B cell (primary cell): ENCODE results near the gene SH3TC1. TPM values are rescaled to one million over a fixed set of nuclear protein-coding genes. Genes with fewer than 3 reads are reported as not detected.

Experiments
- ATAC-seq: fragments of 200-7000 bp; cut with Tn5 transposase; one replicate; pipeline ENCODE4 v1.10.0; 2021; ENCODE audit warnings: low read depth, mild to moderate bottlenecking, moderate number of reproducible peaks, moderate library complexity
- CTCF ChIA-PET: fragments of 350-600 bp; sonication (Branson Sonifier 250); formaldehyde crosslinking; loops from one replicate; lab custom pipeline; 2021; ENCODE audit warnings: antibody characterized with exemption, inconsistent platforms; lab: Charles Lee
- POLR2A ChIA-PET: fragments of 350-600 bp; sonication (Branson Sonifier 250); formaldehyde crosslinking; loops from one replicate; lab custom pipeline; 2021; ENCODE audit warnings: antibody characterized with exemption; lab: Charles Lee
- DNase-seq: peaks from one replicate; pipeline ENCODE4 v3.0.0; 2013
- H2AFZ ChIP-seq: 2 replicates; pipeline ENCODE4 v1.6.1; 2012; ENCODE audit warnings: mild to moderate bottlenecking, low read depth, low read length; ENCODE audit not compliant: insufficient read depth, poor library complexity, severe bottlenecking
- H3K27ac ChIP-seq, 2 donors: 1 replicate in 1 of 2; 2 replicates in 1 of 2; pipeline ENCODE4 v1.5.1; 2012 to 2013; ENCODE audit warnings: low read length in 2 of 2, mild to moderate bottlenecking in 2 of 2, moderate library complexity in 1 of 2
- H3K27me3 ChIP-seq, 4 experiments: fragments of 200-600 bp in 1 of 4; sonication (generic) in 1 of 4; replicated peaks in 1 of 4; 1 replicate in 2 of 4; 2 replicates in 2 of 4; pipeline versions ENCODE4 v1.6.1 to v1.7.0; 2013 to 2016; ENCODE audit warnings: low read length in 3 of 4, mild to moderate bottlenecking in 2 of 4, mixed read lengths in 1 of 4, moderate library complexity in 1 of 4; ENCODE audit not compliant: insufficient read depth in 4 of 4, control insufficient read depth in 3 of 4; ENCODE audit errors: control extremely low read depth in 1 of 4
- H3K36me3 ChIP-seq, 2 experiments: replicated peaks in 1 of 2; 1 replicate in 1 of 2; 2 replicates in 1 of 2; pipeline versions ENCODE4 v1.6.1 to v1.7.1; 2013; ENCODE audit warnings: low read length in 1 of 2; ENCODE audit not compliant: insufficient read depth in 2 of 2, control insufficient read depth in 1 of 2; ENCODE audit errors: control extremely low read depth in 1 of 2, extremely low read depth in 1 of 2
- H3K4me1 ChIP-seq, 2 donors: fragments of 200-600 bp in 1 of 2; sonication (generic) in 1 of 2; 1 replicate in 1 of 2; 2 replicates in 1 of 2; pipeline versions ENCODE4 v1.5.1 to v1.6.1; 2013 to 2017; ENCODE audit warnings: low read length in 2 of 2; ENCODE audit not compliant: control insufficient read depth in 2 of 2, insufficient read depth in 2 of 2
- H3K4me2 ChIP-seq: replicated peaks from 2 replicates; pipeline ENCODE3; 2012; ENCODE audit warnings: mild to moderate bottlenecking, low read depth, low read length; ENCODE audit not compliant: poor library complexity, severe bottlenecking
- H3K4me3 ChIP-seq, 5 experiments: fragments of 200-600 bp in 1 of 5; sonication (generic) in 1 of 5; 1 replicate in 3 of 5; 2 replicates in 2 of 5; pipeline versions ENCODE4 v1.5.1 to v1.7.0; 2011 to 2016; ENCODE audit warnings: low read length in 4 of 5, mild to moderate bottlenecking in 4 of 5, low read depth in 2 of 5, control low read depth in 1 of 5, moderate library complexity in 1 of 5; ENCODE audit not compliant: insufficient read depth in 1 of 5; ENCODE audit errors: control extremely low read depth in 1 of 5, extremely low read depth in 1 of 5
- H3K79me2 ChIP-seq: fragments of 200-600 bp; sonication (generic); one replicate; pipeline ENCODE4 v1.6.0; 2016; ENCODE audit warnings: low read length; ENCODE audit not compliant: control insufficient read depth, insufficient read depth
- H3K9ac ChIP-seq: fragments of 200-600 bp; sonication (generic); 2 replicates; pipeline ENCODE4 v1.6.1; 2017; ENCODE audit warnings: mild to moderate bottlenecking, low read length, moderate library complexity
- H3K9me3 ChIP-seq, 3 donors: one replicate each; pipeline versions ENCODE4 v1.6.1 to v1.7.1; 2013; ENCODE audit warnings: low read length in 2 of 3; ENCODE audit not compliant: control insufficient read depth in 2 of 3, insufficient read depth in 1 of 3; ENCODE audit errors: control extremely low read depth in 1 of 3
- H4K20me1 ChIP-seq: 2 replicates; pipeline ENCODE4 v1.6.0; 2012; ENCODE audit warnings: mild to moderate bottlenecking, low read length; ENCODE audit not compliant: insufficient read depth, control insufficient read depth, poor library complexity, severe bottlenecking
- H3K27ac Mint-ChIP-seq: one replicate; pipeline ENCODE4 v1.8.0; 2021; ENCODE audit warnings: mixed read lengths
- H3K27me3 Mint-ChIP-seq: one replicate; pipeline ENCODE4 v1.8.0; 2021; ENCODE audit warnings: mixed read lengths
- H3K4me1 Mint-ChIP-seq: one replicate; pipeline ENCODE4 v1.8.0; 2021; ENCODE audit warnings: mixed read lengths
- H3K4me3 Mint-ChIP-seq: one replicate; pipeline ENCODE4 v1.8.0; 2021; ENCODE audit warnings: mixed read lengths
- H3K9me3 Mint-ChIP-seq: one replicate; pipeline ENCODE4 v1.8.0; 2022; ENCODE audit warnings: mixed read lengths; ENCODE audit not compliant: insufficient read depth
- CTCF ChIP-seq: fragments of 200-600 bp; IDR thresholded peaks from one replicate; pipeline ENCODE4 v1.8.0; 2022; ENCODE audit warnings: antibody characterized with exemption, mild to moderate bottlenecking
- EZH2 ChIP-seq: IDR thresholded peaks from 2 replicates; pipeline ENCODE4 v1.6.1; 2012; ENCODE audit warnings: borderline replicate concordance, low read depth, mild to moderate bottlenecking, moderate library complexity, low read length; ENCODE audit not compliant: insufficient read depth, poor library complexity, severe bottlenecking
- WGBS: methylation state at CpG from one replicate; pipeline ENCODE4 v1.1.5; 2013; ENCODE audit warnings: missing lambda C conversion rate; ENCODE audit not compliant: insufficient coverage; 5-methylcytosine and 5-hydroxymethylcytosine counted together
- intact Hi-C: fragments of 100-400 bp; cut with micrococcal nuclease; formaldehyde crosslinking; loops from one replicate; pipeline ENCODE4 v1.10.0; 2022
- polyA plus RNA-seq: library from polyadenylated mRNA; depleted of rRNA; stranded (reverse); fragments of >200 nt; gene quantifications from 2 replicates; pipeline ENCODE4 v1.2.3, GENCODE V29; 2012
- total RNA-seq, 2 donors: library from RNA; stranded (reverse); fragments of 120-200 nt in 1 of 2; gene quantifications; 1 replicate in 1 of 2; 2 replicates in 1 of 2; pipeline versions ENCODE4 v1.2.3 to v1.2.4, GENCODE V29; 2013 to 2022

SH3TC1 gene
- total and polyA plus RNA-seq, 2 donors (not counting 1 experiment from before 2014, with no cell fraction given): 63.8 to 388 TPM

GRCh38 chr4:8229331-8229975 is 30.4 kb downstream of the SH3TC1 start:
- Histone ChIP-seq H3K9me3 (no peaks in the 10 kb centered on the region), H3K4me3 (no peak overlapping the region), H3K4me2 (peak overlapping the region; percentile 63), H3K9ac (no peak overlapping the region), H2AFZ (no peak overlapping the region), H4K20me1 (peaks cover 79% of the 10 kb centered on the region), H3K4me1 (peaks cover 17 to 42% of the 10 kb centered on the region in 2 donors), H3K27me3 (no peaks in the 10 kb centered on the region), H3K27ac (peak overlapping the region; percentile 68 to 73), H3K36me3 (peaks cover 16 to 69% of the 10 kb centered on the region in 2 experiments), H3K79me2 (peaks cover 25% of the 10 kb centered on the region)
- Mint-ChIP-seq H3K27me3 (no peaks in the 10 kb centered on the region), H3K9me3 (no peaks in the 10 kb centered on the region), H3K27ac (peak overlapping the region; percentile 92), H3K4me3 (peak overlapping the region; percentile 74), H3K4me1 (peaks cover 37% of the 10 kb centered on the region)
- intact Hi-C loops: loop anchor here (1.0 to 5.0 kb wide), 5 partner anchors 9 to 71 kb away; partner anchors contain the start of gene ABLIM2
- ChIA-PET CTCF (interaction anchor here (1.0 to 5.5 kb wide), 9 partner anchors 9 to 425 kb away, joined by 3 to 35 read pairs (median 5); partner anchors contain the start of gene SH3TC1), POLR2A (interaction anchor here (1.2 to 5.3 kb wide), 4 partner anchors 8 to 52 kb away, joined by 4 to 50 read pairs (median 7); partner anchors contain the start of gene SH3TC1)
- no peak for TF ChIP-seq EZH2
- TF ChIP-seq CTCF: no peak
- 74% methylated on average over 13 of the region's 17 CpGs for WGBS
- no peak for DNase-seq
- ATAC-seq: peak; percentile 7

- 90% methylated on average over 3 of the region's 11 CpGs for WGBS
- peak overlapping the region; percentile 62 for H3K4me3 Mint-ChIP-seq
- no peak overlapping the region for H2AFZ ChIP-seq
- peaks cover 37% of the 10 kb centered on the region for H3K4me1 Mint-ChIP-seq
- H3K4me1 ChIP-seq: peaks cover 17 to 48% of the 10 kb centered on the region in 2 donors
- H4K20me1 ChIP-seq: peaks cover 83% of the 10 kb centered on the region
- H3K79me2 ChIP-seq: peaks cover 30% of the 10 kb centered on the region
- H3K27me3 Mint-ChIP-seq: no peaks in the 10 kb centered on the region
- H3K4me3 ChIP-seq: no peak overlapping the region
- H3K9ac ChIP-seq: no peak overlapping the region
- ChIA-PET POLR2A (interaction anchor here (0.7 to 5.3 kb wide), 3 partner anchors 8 to 53 kb away, joined by 3 to 50 read pairs (median 9); partner anchors contain the start of gene SH3TC1), CTCF (interaction anchor here (0.7 to 5.5 kb wide), 5 partner anchors 13 to 194 kb away, joined by 3 to 35 read pairs (median 14); partner anchors contain the start of gene SH3TC1)
- peak overlapping the region; percentile 65 for H3K27ac Mint-ChIP-seq
- H3K27ac ChIP-seq: no peak overlapping the region
- TF ChIP-seq CTCF: no peak
- TF ChIP-seq EZH2: no peak
- H3K36me3 ChIP-seq: peaks cover 16 to 69% of the 10 kb centered on the region in 2 experiments
- DNase-seq: no peak
- no peak overlapping the region for H3K4me2 ChIP-seq
- no peaks in the 10 kb centered on the region for H3K9me3 ChIP-seq
- no peaks in the 10 kb centered on the region for H3K27me3 ChIP-seq
- no peak for ATAC-seq
- intact Hi-C loops: no loop called here
- H3K9me3 Mint-ChIP-seq: no peaks in the 10 kb centered on the region
These were observed 30.9 kb downstream of the SH3TC1 start for GRCh38 chr4:8230033-8230432.
